Type B pancreatic cell (in vitro differentiated cells): ENCODE results near the gene ECI2. TPM values are rescaled to one million over a fixed set of nuclear protein-coding genes. Genes with fewer than 3 reads are reported as not detected.

ENCODE experiments used
- DNase-seq: peaks from one replicate; pipeline ENCODE4 v3.0.0; 2021; ENCODE audit warnings: mixed read lengths; ENCODE audit not compliant: unreplicated experiment; ENCODE audit errors: extremely low spot score
- H3K27ac Mint-ChIP-seq: 2 replicates; pipeline ENCODE4 v1.8.0; 2021; ENCODE audit warnings: mild to moderate bottlenecking, mixed read lengths
- H3K27me3 Mint-ChIP-seq: 2 replicates; pipeline ENCODE4 v1.8.0; 2021; ENCODE audit warnings: mixed read lengths
- H3K36me3 Mint-ChIP-seq: 2 replicates; pipeline ENCODE4 v1.8.0; 2021; ENCODE audit warnings: mixed read lengths
- H3K4me1 Mint-ChIP-seq: one replicate; pipeline ENCODE4 v1.8.0; 2021; ENCODE audit warnings: mixed read lengths; ENCODE audit not compliant: unreplicated experiment
- H3K4me3 Mint-ChIP-seq: 2 replicates; pipeline ENCODE4 v1.8.0; 2021; ENCODE audit warnings: mild to moderate bottlenecking, mixed read lengths
- H3K9me3 Mint-ChIP-seq: 2 replicates; pipeline ENCODE4 v1.8.0; 2021; ENCODE audit warnings: mixed read lengths
- total RNA-seq: library from RNA; stranded (reverse); gene quantifications from 2 replicates; pipeline ENCODE4 v1.2.1, GENCODE V29; 2021; ENCODE audit warnings: low replicate concordance
- TF ChIP-seq, protein P1 (sequence below): fragments of 200-600 bp; sonication (generic); conservative IDR thresholded peaks from 2 replicates; pipeline ENCODE4 v1.5.0; 2021; ENCODE audit warnings: antibody characterized with exemption, mild to moderate bottlenecking

ECI2 gene
- total RNA-seq, 1 donor from 2014 or later = 62.9 TPM

DNA sequence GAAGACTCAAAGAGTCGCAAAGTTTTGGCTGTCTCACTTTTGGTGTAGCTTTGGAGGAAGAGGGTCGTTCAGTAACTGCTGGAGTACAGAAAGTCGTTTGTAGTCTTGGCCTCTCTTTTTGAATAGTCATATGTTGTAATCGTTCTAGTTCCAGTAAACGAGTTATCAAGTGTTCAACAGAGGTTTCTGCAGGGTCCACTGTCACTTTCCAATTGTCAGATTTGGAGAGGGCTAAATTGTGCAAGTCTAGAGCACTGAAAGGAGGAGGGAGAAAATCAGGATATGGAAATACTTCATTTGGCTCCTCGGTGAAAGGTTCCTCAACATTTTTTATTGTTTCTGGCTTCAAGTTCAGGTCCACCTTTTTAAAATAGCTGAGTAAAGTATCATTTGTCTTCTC lies 66.2 kb downstream of the ECI2 start:
- no peak overlapping the region for H3K27ac Mint-ChIP-seq
- no peaks in the 10 kb centered on the region for H3K4me1 Mint-ChIP-seq
- H3K4me3 Mint-ChIP-seq = no peak overlapping the region
- no peak for DNase-seq
- TF ChIP-seq, protein P1, sequence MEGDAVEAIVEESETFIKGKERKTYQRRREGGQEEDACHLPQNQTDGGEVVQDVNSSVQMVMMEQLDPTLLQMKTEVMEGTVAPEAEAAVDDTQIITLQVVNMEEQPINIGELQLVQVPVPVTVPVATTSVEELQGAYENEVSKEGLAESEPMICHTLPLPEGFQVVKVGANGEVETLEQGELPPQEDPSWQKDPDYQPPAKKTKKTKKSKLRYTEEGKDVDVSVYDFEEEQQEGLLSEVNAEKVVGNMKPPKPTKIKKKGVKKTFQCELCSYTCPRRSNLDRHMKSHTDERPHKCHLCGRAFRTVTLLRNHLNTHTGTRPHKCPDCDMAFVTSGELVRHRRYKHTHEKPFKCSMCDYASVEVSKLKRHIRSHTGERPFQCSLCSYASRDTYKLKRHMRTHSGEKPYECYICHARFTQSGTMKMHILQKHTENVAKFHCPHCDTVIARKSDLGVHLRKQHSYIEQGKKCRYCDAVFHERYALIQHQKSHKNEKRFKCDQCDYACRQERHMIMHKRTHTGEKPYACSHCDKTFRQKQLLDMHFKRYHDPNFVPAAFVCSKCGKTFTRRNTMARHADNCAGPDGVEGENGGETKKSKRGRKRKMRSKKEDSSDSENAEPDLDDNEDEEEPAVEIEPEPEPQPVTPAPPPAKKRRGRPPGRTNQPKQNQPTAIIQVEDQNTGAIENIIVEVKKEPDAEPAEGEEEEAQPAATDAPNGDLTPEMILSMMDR = no peak
- H3K27me3 Mint-ChIP-seq = no peaks in the 10 kb centered on the region
- no peaks in the 10 kb centered on the region for H3K9me3 Mint-ChIP-seq
- H3K36me3 Mint-ChIP-seq = peaks cover 15% of the 10 kb centered on the region

DNA sequence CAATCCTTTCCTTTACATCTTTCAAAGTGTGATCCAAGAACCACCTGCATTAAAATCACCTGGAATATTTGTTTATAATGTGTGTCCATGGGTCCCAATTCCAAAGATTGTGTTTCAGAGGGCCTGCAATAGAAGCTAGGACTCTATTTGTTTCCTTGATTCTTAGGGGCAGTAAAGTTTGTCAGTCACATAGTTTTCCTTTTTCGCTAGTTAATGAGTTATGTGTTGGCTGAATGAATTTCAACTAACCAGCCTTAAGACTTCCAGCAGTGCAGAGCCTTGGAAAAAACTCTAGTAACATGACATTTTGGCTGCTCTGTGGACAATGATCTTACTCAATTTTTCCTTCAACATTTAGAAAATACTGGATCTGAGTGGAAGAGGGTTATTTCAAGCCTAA lies 67.7 kb downstream of the ECI2 start:
- H3K9me3 Mint-ChIP-seq = no peaks in the 10 kb centered on the region

DNA sequence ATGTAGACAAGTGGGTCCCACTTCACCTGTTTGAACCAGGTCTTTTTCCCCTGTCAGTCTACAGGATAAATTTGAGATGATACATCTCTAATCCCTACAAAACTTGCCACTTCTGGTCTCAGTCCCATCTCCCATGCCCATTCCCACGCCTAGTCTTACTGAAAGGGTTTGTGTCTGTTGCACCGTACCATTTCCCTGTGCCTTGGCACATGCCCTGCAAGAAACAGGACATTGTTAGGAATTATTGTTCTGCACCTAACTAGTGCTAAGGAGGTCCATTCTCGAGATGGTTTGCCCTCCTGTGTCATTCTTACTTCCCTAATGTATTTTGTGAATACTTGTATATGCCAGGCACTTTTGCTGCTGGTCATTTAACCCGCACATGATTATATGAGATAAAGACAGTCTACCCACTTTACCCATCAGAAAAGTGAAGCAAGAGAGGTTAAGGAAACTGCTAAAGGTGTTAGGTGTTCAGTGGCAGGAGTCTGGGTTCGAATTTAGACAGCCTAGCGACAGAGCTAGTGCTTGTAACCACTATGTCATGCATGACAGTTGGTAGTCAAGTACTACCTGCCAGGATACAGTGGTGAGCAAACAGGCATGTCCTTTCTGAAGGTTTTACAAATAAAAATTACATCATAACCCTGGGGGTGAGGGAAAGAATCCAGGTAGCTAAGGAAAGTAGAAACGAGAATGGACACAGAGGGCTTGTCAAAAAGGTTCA lies 69.2 kb downstream of the ECI2 start:
- Mint-ChIP-seq H3K27me3 (no peaks in the 10 kb centered on the region), H3K4me1 (no peaks in the 10 kb centered on the region), H3K4me3 (no peak overlapping the region), H3K9me3 (no peaks in the 10 kb centered on the region), H3K27ac (peak overlapping the region; percentile 57), H3K36me3 (peaks cover 30% of the 10 kb centered on the region)
- DNase-seq = no peak
- TF ChIP-seq, protein P1 = no peak

More for the DNA sequence above, 67.7 kb downstream of the ECI2 start:
- no peak for DNase-seq
- H3K27ac Mint-ChIP-seq = no peak overlapping the region
- peaks cover 26% of the 10 kb centered on the region for H3K36me3 Mint-ChIP-seq
- no peaks in the 10 kb centered on the region for H3K4me1 Mint-ChIP-seq
- H3K27me3 Mint-ChIP-seq = no peaks in the 10 kb centered on the region
- no peak overlapping the region for H3K4me3 Mint-ChIP-seq
- TF ChIP-seq, protein P1 = no peak

Other genes with a start within 250 kb of the ECI2 start
- gene FAM217A, start 56.4 kb downstream of the ECI2 start, total RNA-seq = not detected in 2 replicates